ENCODE results near the gene EHMT2. TPM values are rescaled to one million over a fixed set of nuclear protein-coding genes. Genes with fewer than 3 reads are reported as not detected.

The EHMT2 gene
- total and polyA plus RNA-seq, 2 of the 8 experiments (the other 6 are each of a cell fraction or from before 2014, with no cell fraction given): 125 to 177 TPM

DNA sequence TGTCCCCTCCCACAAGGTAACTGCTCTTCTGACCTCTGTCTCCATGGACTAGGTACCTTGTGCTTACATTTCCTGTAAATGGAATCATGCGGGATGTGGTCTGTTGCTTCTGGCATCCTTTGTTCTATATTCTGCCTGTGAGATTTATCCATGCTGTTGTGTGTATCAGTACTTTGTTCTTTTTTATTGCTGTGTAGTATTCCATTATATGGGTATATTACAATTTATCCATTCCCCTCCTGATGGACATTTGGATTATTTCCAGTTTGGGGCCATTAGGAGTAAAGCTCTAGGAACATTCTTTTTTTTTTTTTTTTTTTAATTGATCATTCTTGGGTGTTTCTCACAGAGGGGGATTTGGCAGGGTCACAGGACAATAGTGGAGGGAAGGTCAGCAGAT, 33.5 kb upstream of the EHMT2 start:
- TF ChIP-seq TCF12 (IDR thresholded peaks at IDR 0.05; ENCODE audit: low read depth, low read length): no peak
- no peak for TF ChIP-seq POU5F1 (IDR thresholded peaks at IDR 0.05; ENCODE audit: low read depth, low read length)
- TF ChIP-seq ASH2L (IDR thresholded peaks at IDR 0.05; ENCODE audit: low read length): no peak
- TF ChIP-seq POLR2AphosphoS5 (IDR thresholded peaks at IDR 0.05; ENCODE audit: low read depth, low read length): no peak
- TF ChIP-seq JUN (IDR thresholded peaks at IDR 0.05; ENCODE audit: low read depth, low read length): no peak
- TF ChIP-seq SUZ12 (IDR thresholded peaks at IDR 0.05; ENCODE audit: low read length): no peak
- no peak overlapping the region for H4K8ac ChIP-seq (ENCODE audit: extremely low read depth, insufficient read depth, low read length)
- no peak for DNase-seq (ENCODE audit: low read depth in 1 of 2, low spot score in 2 of 2)

More for the DNA sequence above, 33.5 kb upstream of the EHMT2 start:
- Histone ChIP-seq H3K56ac (replicated peaks; ENCODE audit: insufficient read length, low read depth, low read length) (no peak overlapping the region), H2BK20ac (ENCODE audit: low read length) (no peak overlapping the region), H2BK120ac (replicated peaks; ENCODE audit: low read depth, low read length) (no peak overlapping the region), H4K20me1 (replicated peaks in 1 of 2; ENCODE audit: control insufficient read depth in 1 of 2, insufficient read depth in 2 of 2, low read length in 2 of 2) (no peaks in the 10 kb centered on the region), H2BK5ac (ENCODE audit: low read depth, low read length) (no peak overlapping the region), H2AK5ac (ENCODE audit: low read depth, low read length) (no peak overlapping the region), H3K9ac (replicated peaks in 1 of 4; ENCODE audit: extremely low read depth in 1 of 4, low read depth in 3 of 4, low read length in 3 of 4) (no peak overlapping the region), H3K9me3 (ENCODE audit: insufficient read depth in 2 of 2, low read depth in 1 of 2, low read length in 1 of 2) (peaks cover 4 to 7% of the 10 kb centered on the region in 2 experiments; a peak in 1 of 4 replicates), H3K14ac (ENCODE audit: insufficient read length) (no peak overlapping the region), H4K5ac (ENCODE audit: insufficient read length, low read depth, low read length) (no peak overlapping the region), H3K36me3 (ENCODE audit: control insufficient read depth in 2 of 4, insufficient read depth in 4 of 4, low read length in 3 of 4) (no peaks in the 10 kb centered on the region), H3K23ac (ENCODE audit: insufficient read length) (no peak overlapping the region), H3K23me2 (ENCODE audit: low read depth, low read length) (no peaks in the 10 kb centered on the region), H3K27ac (ENCODE audit: low read depth, low read length) (no peak overlapping the region), H3K79me2 (ENCODE audit: control insufficient read depth in 1 of 2, insufficient read depth in 2 of 2, low read length in 2 of 2) (no peaks in the 10 kb centered on the region), H3K4me1 (replicated peaks in 1 of 4; ENCODE audit: control insufficient read depth in 3 of 4, insufficient read depth in 4 of 4, low read length in 3 of 4) (no peaks in the 10 kb centered on the region), H3K4me2 (ENCODE audit: insufficient read depth in 1 of 2, low read depth in 2 of 2, low read length in 2 of 2) (no peak overlapping the region), H3K4ac (replicated peaks; ENCODE audit: insufficient read length, low read depth, low read length) (no peak overlapping the region), H4K91ac (replicated peaks; ENCODE audit: insufficient read length, low read length) (no peak overlapping the region), H3K79me1 (ENCODE audit: low read depth, low read length) (no peaks in the 10 kb centered on the region), H3K18ac (ENCODE audit: extremely low read depth, low read length) (no peak overlapping the region), H2BK15ac (ENCODE audit: low read length) (no peak overlapping the region), H3K4me3 (ENCODE audit: extremely low read depth in 1 of 4, insufficient read depth in 2 of 4, low read depth in 3 of 4, low read length in 4 of 4) (no peak overlapping the region), H2BK12ac (ENCODE audit: low read depth, low read length) (no peak overlapping the region), H2AFZ (ENCODE audit: low read length) (no peak overlapping the region), H3K27me3 (replicated peaks in 1 of 4; ENCODE audit: control insufficient read depth in 3 of 4, extremely low read depth in 1 of 4, insufficient read depth in 3 of 4, low read length in 3 of 4) (no peaks in the 10 kb centered on the region)
- FAIRE-seq: no peak
- ChIA-PET CTCF (ENCODE audit: partially characterized antibody) (interaction anchor here (0.6 to 2.3 kb wide), 5 partner anchors 13 to 41 kb away, joined by 3 to 17 read pairs (median 3); no protein-coding TSS in a partner anchor), POLR2A (ENCODE audit: partially characterized antibody) (interaction anchor here (0.6 to 1.7 kb wide), 2 partner anchors 14 to 24 kb away, joined by 3 to 5 read pairs; partner anchors contain the start of gene CFB)
- 100% methylated on average over 1 of the region's 1 CpG; no CpG with 5 or more reads in 1 of the 2 experiments for WGBS, 2 experiments (ENCODE audit: extremely low coverage in 1 of 2, insufficient coverage in 1 of 2, insufficient read length in 1 of 2, insufficient replicate concordance in 2 of 2, low coverage in 1 of 2, low lambda C conversion rate in 2 of 2, missing lambda C conversion rate in 1 of 2)

Data from H1 (cell line).